ENCODE data around the gene C20orf204. TPM values are rescaled to one million over a fixed set of nuclear protein-coding genes. Genes with fewer than 3 reads are reported as not detected.

Gene C20orf204
- total RNA-seq, 2 donors from 2014 or later = 0.64 to 3.1 TPM

GRCh38 chr20:64037199-64037497 is 1.2 kb downstream of the C20orf204 start:
- peaks cover 3% of the 10 kb centered on the region for H3K4me1 ChIP-seq (replicated peaks)
- H3K36me3 ChIP-seq = no peaks in the 10 kb centered on the region
- H3K27ac ChIP-seq = no peak overlapping the region
- intact Hi-C loops (cut with DNase I) = no loop called here
- no peaks in the 10 kb centered on the region for H3K9me3 ChIP-seq
- TF ChIP-seq POLR2A (IDR thresholded peaks at IDR 0.05) (no peak), POLR2AphosphoS5 (IDR thresholded peaks at IDR 0.05) (no peak), CTCF (IDR thresholded peaks at IDR 0.05) (no peak)
- DNase-seq (ENCODE audit: low spot score) = no peak
- H3K27me3 ChIP-seq (replicated peaks; ENCODE audit: insufficient read depth) = no peaks in the 10 kb centered on the region
- 65% methylated on average over 3 of the region's 3 CpGs for WGBS
- no peak overlapping the region for H3K4me3 ChIP-seq

DNA sequence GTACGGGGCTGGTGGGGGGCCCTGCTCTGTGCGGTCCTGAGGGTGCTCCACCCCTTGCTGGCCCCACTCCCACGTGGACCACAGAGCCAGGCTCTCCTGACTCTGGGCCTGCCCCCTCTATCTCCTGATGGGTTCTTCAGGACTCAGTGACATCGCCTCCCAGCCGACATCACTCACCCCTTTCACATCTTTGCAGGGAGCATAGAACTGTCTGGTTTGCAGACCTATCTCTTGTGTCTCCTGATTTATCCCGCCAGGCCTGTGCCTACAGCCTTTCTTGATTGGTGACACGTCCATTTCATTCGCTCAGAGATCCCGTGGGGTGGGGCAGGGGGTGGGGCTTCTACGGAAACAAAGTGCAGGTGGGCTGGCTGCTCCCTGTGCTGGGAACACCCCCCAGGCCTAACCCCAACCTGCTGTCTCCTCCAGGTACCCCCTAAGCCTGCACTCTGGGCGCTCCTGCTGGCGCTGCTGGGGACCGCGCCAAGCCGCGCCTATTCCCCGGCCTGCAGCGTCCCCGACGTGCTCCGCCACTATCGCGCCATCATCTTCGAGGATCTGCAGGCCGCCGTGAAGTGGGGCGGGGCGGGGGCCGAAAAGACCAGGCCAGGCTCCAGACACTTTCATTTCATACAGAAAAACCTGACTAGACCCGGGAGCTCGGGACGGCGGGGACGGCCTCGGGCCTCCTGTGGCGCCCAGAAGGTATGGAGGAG is 1.7 kb downstream of the C20orf204 start:
- Histone ChIP-seq H3K27ac (no peak overlapping the region), H3K9me3 (no peaks in the 10 kb centered on the region), H3K4me1 (replicated peaks) (peaks cover 3% of the 10 kb centered on the region), H3K36me3 (no peaks in the 10 kb centered on the region), H3K27me3 (replicated peaks; ENCODE audit: insufficient read depth) (no peaks in the 10 kb centered on the region), H3K4me3 (no peak overlapping the region)
- no peak for TF ChIP-seq POLR2A (IDR thresholded peaks at IDR 0.05)
- TF ChIP-seq CTCF (IDR thresholded peaks at IDR 0.05) = no peak
- TF ChIP-seq POLR2AphosphoS5 (IDR thresholded peaks at IDR 0.05) = no peak
- intact Hi-C loops (cut with DNase I) = loop anchor here (2.0 kb wide), 1 partner anchor 83 kb away; no protein-coding TSS in a partner anchor
- 9% methylated on average over 36 of the region's 36 CpGs for WGBS
- no peak for DNase-seq (ENCODE audit: low spot score)

- 0% methylated on average over 3 of the region's 30 CpGs for WGBS
- TF ChIP-seq POLR2AphosphoS5 (IDR thresholded peaks at IDR 0.05) (no peak), CTCF (IDR thresholded peaks at IDR 0.05) (no peak), POLR2A (IDR thresholded peaks at IDR 0.05) (no peak)
These were observed 2.2 kb downstream of the C20orf204 start for GRCh38 chr20:64038224-64038564.

GRCh38 chr20:64038565-64039292 is 2.7 kb downstream of the C20orf204 start:
- Histone ChIP-seq H3K36me3 (no peaks in the 10 kb centered on the region), H3K27ac (peak overlapping the region; percentile 38 to 51), H3K4me1 (replicated peaks) (peaks cover 3% of the 10 kb centered on the region), H3K9me3 (no peaks in the 10 kb centered on the region), H3K27me3 (replicated peaks; ENCODE audit: insufficient read depth) (no peaks in the 10 kb centered on the region), H3K4me3 (peak overlapping the region; percentile 28 to 35)
- 2% methylated on average over 68 of the region's 91 CpGs for WGBS
- DNase-seq (ENCODE audit: low spot score) = peak; percentile 54
- intact Hi-C loops (cut with DNase I) = loop anchor here (2.0 kb wide), 1 partner anchor 82 kb away; no protein-coding TSS in a partner anchor
- TF ChIP-seq POLR2A (IDR thresholded peaks at IDR 0.05) = no peak
- peak in 3 of 4 experiments; percentile 30 to 62 (median 51) for TF ChIP-seq CTCF (IDR thresholded peaks at IDR 0.05)
- TF ChIP-seq POLR2AphosphoS5 (IDR thresholded peaks at IDR 0.05) = no peak

More at GRCh38 chr20:64038224-64038564, 2.2 kb downstream of the C20orf204 start:
- Histone ChIP-seq H3K4me3 (peak overlapping the region in 1 of 2 donors; percentile 35), H3K4me1 (replicated peaks) (peaks cover 3% of the 10 kb centered on the region), H3K27ac (no peak overlapping the region), H3K9me3 (no peaks in the 10 kb centered on the region), H3K36me3 (no peaks in the 10 kb centered on the region), H3K27me3 (replicated peaks; ENCODE audit: insufficient read depth) (no peaks in the 10 kb centered on the region)
- DNase-seq (ENCODE audit: low spot score) = no peak
- intact Hi-C loops (cut with DNase I) = loop anchor here (2.0 kb wide), 1 partner anchor 83 kb away; no protein-coding TSS in a partner anchor

All from prostate gland (tissue), 2 donors.